Ascending aorta (tissue), 2 donors: Measurements from ENCODE around the gene FBXO21. TPM values are rescaled to one million over a fixed set of nuclear protein-coding genes. Genes with fewer than 3 reads are reported as not detected.

ENCODE experiments used
- DNase-seq, 2 donors: peaks; one replicate each; pipeline ENCODE4 v3.0.0-alpha.2; 2019; ENCODE audit warnings: low spot score in 2 of 2
- H3K27ac ChIP-seq, 2 donors: fragments of 200-600 bp; sonication (generic); one replicate each; pipeline ENCODE4 v1.5.1; 2016 to 2017; ENCODE audit warnings: mild to moderate bottlenecking in 1 of 2
- H3K27me3 ChIP-seq: fragments of 200-600 bp; sonication (generic); one replicate; pipeline ENCODE4 v1.5.1; 2017
- H3K36me3 ChIP-seq, 2 donors: fragments of 200-600 bp; sonication (generic); one replicate each; pipeline ENCODE4 v1.5.1; 2016
- H3K4me1 ChIP-seq, 2 donors: fragments of 200-600 bp; sonication (generic); one replicate each; pipeline ENCODE4 v1.5.1; 2016 to 2017; ENCODE audit warnings: mild to moderate bottlenecking in 1 of 2
- H3K4me3 ChIP-seq, 2 donors: fragments of 200-600 bp; sonication (generic); one replicate each; pipeline ENCODE4 v1.5.1; 2016 to 2017; ENCODE audit warnings: mild to moderate bottlenecking in 1 of 2
- H3K9me3 ChIP-seq, 2 donors: fragments of 200-600 bp; sonication (generic); one replicate each; pipeline ENCODE4 v1.5.1; 2016
- CTCF ChIP-seq, 3 experiments: fragments of 200-600 bp in 2 of 3; fragments of 450-650 bp in 1 of 3; sonication (generic) in 2 of 3; IDR thresholded peaks; one replicate each; pipeline ENCODE4 v1.5.1; 2016 to 2019; ENCODE audit warnings: antibody characterized with exemption in 3 of 3, mild to moderate bottlenecking in 1 of 3, moderate library complexity in 1 of 3
- intact Hi-C: fragments of 100-400 bp; cut with DNase I; formaldehyde crosslinking; loops from one replicate; pipeline ENCODE4 v1.15.1; 2023
- total RNA-seq: library from RNA; depleted of rRNA; stranded (reverse); fragments of >200 nt; gene quantifications from one replicate; pipeline ENCODE4 v1.1.0, GENCODE V29; 2016

FBXO21 gene
- total RNA-seq, 1 donor from 2014 or later: 35.9 TPM

- Histone ChIP-seq H3K4me3 (no peak overlapping the region), H3K27ac (no peak overlapping the region), H3K27me3 (no peaks in the 10 kb centered on the region), H3K4me1 (no peaks in the 10 kb centered on the region), H3K36me3 (no peaks in the 10 kb centered on the region), H3K9me3 (no peaks in the 10 kb centered on the region)
- DNase-seq: no peak
- intact Hi-C loops: no loop called here
- TF ChIP-seq CTCF (IDR thresholded peaks at IDR 0.05): no peak
These were observed 65.6 kb downstream of the FBXO21 start for GRCh38 chr12:117124421-117125271.

- no peak overlapping the region for H3K4me3 ChIP-seq
- H3K9me3 ChIP-seq: no peaks in the 10 kb centered on the region
- H3K4me1 ChIP-seq: peaks cover 0 to 2% of the 10 kb centered on the region in 2 donors
- no peak overlapping the region for H3K27ac ChIP-seq
- no peaks in the 10 kb centered on the region for H3K36me3 ChIP-seq
- no peak for TF ChIP-seq CTCF (IDR thresholded peaks at IDR 0.05)
- no peak for DNase-seq
- intact Hi-C loops: no loop called here
- no peaks in the 10 kb centered on the region for H3K27me3 ChIP-seq
These were observed 68.8 kb downstream of the FBXO21 start for GRCh38 chr12:117121441-117121840.

GRCh38 chr12:117120787-117121186, 69.5 kb downstream of the FBXO21 start:
- no peak overlapping the region for H3K4me3 ChIP-seq
- TF ChIP-seq CTCF (IDR thresholded peaks at IDR 0.05): no peak
- H3K36me3 ChIP-seq: no peaks in the 10 kb centered on the region
- H3K9me3 ChIP-seq: no peaks in the 10 kb centered on the region
- no peak for DNase-seq
- no peaks in the 10 kb centered on the region for H3K27me3 ChIP-seq
- intact Hi-C loops: no loop called here
- no peak overlapping the region for H3K27ac ChIP-seq
- H3K4me1 ChIP-seq: peaks cover 0 to 2% of the 10 kb centered on the region in 2 donors

- DNase-seq: no peak
- Histone ChIP-seq H3K27ac (no peak overlapping the region), H3K27me3 (no peaks in the 10 kb centered on the region), H3K9me3 (no peaks in the 10 kb centered on the region), H3K36me3 (no peaks in the 10 kb centered on the region), H3K4me1 (peaks cover 0 to 2% of the 10 kb centered on the region in 2 donors), H3K4me3 (no peak overlapping the region)
- TF ChIP-seq CTCF (IDR thresholded peaks at IDR 0.05): peak; percentile 36 to 54 (median 40)
- intact Hi-C loops: loop anchor here (10.0 kb wide), 1 partner anchor 95 kb away; no protein-coding TSS in a partner anchor
These were observed 70.6 kb downstream of the FBXO21 start for GRCh38 chr12:117119592-117120198.

- Histone ChIP-seq H3K9me3 (no peaks in the 10 kb centered on the region), H3K27me3 (no peaks in the 10 kb centered on the region), H3K4me1 (peaks cover 0 to 2% of the 10 kb centered on the region in 2 donors), H3K27ac (no peak overlapping the region), H3K4me3 (no peak overlapping the region), H3K36me3 (no peaks in the 10 kb centered on the region)
- intact Hi-C loops: loop anchor here (10.0 kb wide), 1 partner anchor 94 kb away; no protein-coding TSS in a partner anchor
- no peak for TF ChIP-seq CTCF (IDR thresholded peaks at IDR 0.05)
- DNase-seq: no peak
These were observed 71.3 kb downstream of the FBXO21 start for GRCh38 chr12:117118838-117119591.
